Measurements from ENCODE around the gene LRP1B. TPM values are rescaled to one million over a fixed set of nuclear protein-coding genes. Genes with fewer than 3 reads are reported as not detected.

Gene LRP1B
- 10 to 100 TPM in 2 of 3 donors, 1 to 10 TPM in 1; 2.3 to 29.8 (median 21.8) TPM for total RNA-seq

DNA sequence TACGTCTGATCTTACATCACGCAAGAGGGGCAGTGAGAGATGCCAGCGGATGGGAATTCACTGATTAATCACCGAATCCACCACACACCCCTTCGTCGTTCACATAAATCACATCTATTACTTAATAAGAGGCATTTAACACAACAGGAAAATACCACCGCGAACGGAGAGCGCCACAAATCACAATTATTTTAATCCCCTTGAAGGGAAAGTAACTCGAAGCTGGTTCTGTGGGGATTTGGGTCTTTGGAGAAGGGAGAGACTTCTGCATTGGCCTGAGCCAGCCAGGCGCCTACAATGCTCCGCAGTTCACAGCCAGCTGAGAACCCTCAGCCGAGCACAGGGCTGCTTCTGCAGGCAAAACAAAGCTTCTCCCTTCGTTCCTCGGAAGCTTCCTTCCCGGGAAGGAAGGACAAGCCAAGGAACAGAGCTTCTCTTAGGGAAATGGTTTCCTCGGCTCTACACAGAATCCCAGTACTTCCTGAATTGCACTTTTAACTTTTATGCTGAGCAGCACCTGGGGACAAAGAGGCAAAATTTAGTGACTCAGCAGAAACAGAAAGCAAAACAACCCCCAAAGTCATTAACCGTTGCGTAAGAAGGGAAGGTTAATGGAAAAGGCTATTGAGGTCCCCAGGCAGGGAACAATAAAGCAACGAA is at the start of gene LRP1B:
Gene LRP1B (minus strand): TSS at position 7 of the 660 bp plus-strand sequence. CDS start 287 bp downstream, outside the sequence.
- no peaks in the 10 kb centered on the region for H3K36me3 ChIP-seq
- H3K4me1 ChIP-seq: no peaks in the 10 kb centered on the region
- no peaks in the 10 kb centered on the region for H3K9me3 ChIP-seq
- DNase-seq (ENCODE audit: low spot score in 2 of 2): no peak
- intact Hi-C loops (cut with DNase I; ENCODE audit: low total_unique reads): no loop called here
- peaks cover 0 to 6% of the 10 kb centered on the region in 2 donors for H3K27me3 ChIP-seq
- H3K27ac ChIP-seq: peak within 1 kb of the TSS; percentile 52 to 69
- TF ChIP-seq POLR2AphosphoS5 (IDR thresholded peaks at IDR 0.05) (no peak), POLR2A (IDR thresholded peaks at IDR 0.05) (no peak)
- TF ChIP-seq, protein P1, sequence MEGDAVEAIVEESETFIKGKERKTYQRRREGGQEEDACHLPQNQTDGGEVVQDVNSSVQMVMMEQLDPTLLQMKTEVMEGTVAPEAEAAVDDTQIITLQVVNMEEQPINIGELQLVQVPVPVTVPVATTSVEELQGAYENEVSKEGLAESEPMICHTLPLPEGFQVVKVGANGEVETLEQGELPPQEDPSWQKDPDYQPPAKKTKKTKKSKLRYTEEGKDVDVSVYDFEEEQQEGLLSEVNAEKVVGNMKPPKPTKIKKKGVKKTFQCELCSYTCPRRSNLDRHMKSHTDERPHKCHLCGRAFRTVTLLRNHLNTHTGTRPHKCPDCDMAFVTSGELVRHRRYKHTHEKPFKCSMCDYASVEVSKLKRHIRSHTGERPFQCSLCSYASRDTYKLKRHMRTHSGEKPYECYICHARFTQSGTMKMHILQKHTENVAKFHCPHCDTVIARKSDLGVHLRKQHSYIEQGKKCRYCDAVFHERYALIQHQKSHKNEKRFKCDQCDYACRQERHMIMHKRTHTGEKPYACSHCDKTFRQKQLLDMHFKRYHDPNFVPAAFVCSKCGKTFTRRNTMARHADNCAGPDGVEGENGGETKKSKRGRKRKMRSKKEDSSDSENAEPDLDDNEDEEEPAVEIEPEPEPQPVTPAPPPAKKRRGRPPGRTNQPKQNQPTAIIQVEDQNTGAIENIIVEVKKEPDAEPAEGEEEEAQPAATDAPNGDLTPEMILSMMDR (IDR thresholded peaks at IDR 0.05): no peak
- peak within 1 kb of the TSS; percentile 43 to 74 (median 66) for H3K4me3 ChIP-seq

DNA sequence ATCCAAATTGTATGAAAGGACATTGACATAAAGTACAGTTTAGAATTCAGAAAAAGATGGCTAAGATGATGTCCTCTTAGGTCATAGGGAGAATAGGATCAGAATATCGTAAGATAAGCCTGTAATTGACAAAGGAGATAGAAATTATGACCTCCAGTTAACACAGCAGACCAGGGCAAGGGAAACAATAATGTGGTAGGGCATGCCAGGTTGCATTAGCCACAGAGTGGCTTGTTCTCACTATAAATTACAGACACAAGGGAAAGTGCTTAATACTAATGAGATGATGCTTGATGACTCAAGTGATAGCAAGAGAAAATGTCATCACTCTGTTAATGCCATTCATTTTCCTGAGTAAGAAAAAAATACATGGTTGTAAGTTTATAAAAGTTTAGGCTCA is 48.9 kb upstream of the LRP1B start:
- H3K36me3 ChIP-seq: no peaks in the 10 kb centered on the region
- H3K27ac ChIP-seq: no peak overlapping the region
- no peaks in the 10 kb centered on the region for H3K9me3 ChIP-seq
- TF ChIP-seq POLR2A (IDR thresholded peaks at IDR 0.05) (no peak), POLR2AphosphoS5 (IDR thresholded peaks at IDR 0.05) (no peak)
- TF ChIP-seq, protein P1 (IDR thresholded peaks at IDR 0.05): no peak
- no peaks in the 10 kb centered on the region for H3K27me3 ChIP-seq
- H3K4me1 ChIP-seq: no peaks in the 10 kb centered on the region
- intact Hi-C loops (cut with DNase I; ENCODE audit: low total_unique reads): no loop called here
- no peak for DNase-seq (ENCODE audit: low spot score in 2 of 2)
- no peak overlapping the region for H3K4me3 ChIP-seq

DNA sequence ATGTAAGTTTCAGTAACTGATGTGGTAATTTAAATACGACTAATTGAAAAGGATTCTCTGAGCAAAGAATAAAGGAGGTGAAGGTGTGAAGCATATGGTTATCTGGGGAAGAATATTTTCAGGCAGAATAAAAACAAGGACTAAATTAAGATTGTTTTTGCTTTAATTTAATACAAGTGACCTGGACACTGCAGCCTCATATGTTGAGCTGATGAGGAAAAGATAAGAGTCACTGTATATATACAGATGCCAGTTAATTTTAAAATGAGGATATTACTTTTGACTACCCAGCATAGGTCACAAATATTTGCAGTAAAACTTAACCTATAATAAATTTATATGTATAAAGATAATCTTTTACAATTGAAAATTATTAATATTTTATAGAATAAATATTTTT is 47.8 kb upstream of the LRP1B start:
- no peak overlapping the region for H3K27ac ChIP-seq
- intact Hi-C loops (cut with DNase I; ENCODE audit: low total_unique reads): no loop called here
- TF ChIP-seq, protein P1 (IDR thresholded peaks at IDR 0.05): no peak
- TF ChIP-seq POLR2A (IDR thresholded peaks at IDR 0.05) (no peak), POLR2AphosphoS5 (IDR thresholded peaks at IDR 0.05) (no peak)
- H3K4me3 ChIP-seq: no peak overlapping the region
- no peak for DNase-seq (ENCODE audit: low spot score in 2 of 2)
- H3K36me3 ChIP-seq: no peaks in the 10 kb centered on the region
- no peaks in the 10 kb centered on the region for H3K9me3 ChIP-seq
- no peaks in the 10 kb centered on the region for H3K4me1 ChIP-seq
- no peaks in the 10 kb centered on the region for H3K27me3 ChIP-seq

DNA sequence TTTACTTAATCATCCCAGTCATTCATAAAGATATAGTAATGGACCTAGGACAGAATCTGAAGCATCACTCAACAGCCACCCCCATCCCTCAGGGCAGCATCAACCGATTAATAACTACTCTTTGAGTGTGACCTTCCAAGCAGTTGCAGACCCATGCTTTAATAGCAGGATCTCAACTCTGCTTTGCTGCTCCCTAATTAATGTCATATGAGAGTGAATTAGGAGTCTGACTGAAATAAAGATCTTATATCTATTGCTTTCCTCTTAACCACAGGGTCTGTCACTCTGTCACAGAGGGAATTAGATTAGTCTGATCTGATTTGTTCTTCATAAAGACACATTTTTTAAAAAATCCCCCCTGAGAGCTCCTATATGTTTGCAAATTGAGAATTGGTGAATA is 46.1 kb upstream of the LRP1B start:
- intact Hi-C loops (cut with DNase I; ENCODE audit: low total_unique reads): no loop called here

DNA sequence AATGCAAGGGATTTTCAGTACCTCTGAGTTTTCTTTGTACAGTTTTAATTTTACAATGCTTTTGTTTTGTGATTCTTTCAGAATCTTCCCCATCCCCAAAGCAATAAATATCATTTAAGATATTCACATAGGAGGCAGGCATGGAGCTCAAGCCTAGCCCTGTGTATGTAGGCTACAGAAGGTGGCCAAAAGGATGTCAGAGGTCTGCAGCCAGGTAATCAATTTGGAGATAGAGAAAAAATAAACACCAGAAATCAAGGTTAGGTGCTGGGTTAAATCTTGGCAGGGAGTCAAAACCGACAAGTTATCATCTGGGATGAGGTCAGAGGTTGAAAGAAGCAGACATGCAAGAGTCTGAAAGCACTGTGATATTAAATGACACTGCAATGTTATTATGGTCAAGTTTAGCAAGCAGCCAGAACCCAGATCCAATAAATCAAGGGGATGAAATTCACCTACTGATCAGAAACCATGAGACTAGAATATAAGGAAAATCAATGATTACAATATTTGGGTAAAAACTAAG is 45.1 kb upstream of the LRP1B start:
- no peak overlapping the region for H3K27ac ChIP-seq
- H3K9me3 ChIP-seq: peaks cover 0 to 6% of the 10 kb centered on the region in 2 donors
- intact Hi-C loops (cut with DNase I; ENCODE audit: low total_unique reads): no loop called here
- DNase-seq (ENCODE audit: low spot score in 2 of 2): no peak
- H3K27me3 ChIP-seq: no peaks in the 10 kb centered on the region
- no peak overlapping the region for H3K4me3 ChIP-seq
- H3K36me3 ChIP-seq: no peaks in the 10 kb centered on the region
- no peaks in the 10 kb centered on the region for H3K4me1 ChIP-seq
- TF ChIP-seq POLR2AphosphoS5 (IDR thresholded peaks at IDR 0.05): no peak
- TF ChIP-seq, protein P1 (IDR thresholded peaks at IDR 0.05): no peak
- TF ChIP-seq POLR2A (IDR thresholded peaks at IDR 0.05): no peak

More for the DNA sequence above, 46.1 kb upstream of the LRP1B start:
- TF ChIP-seq, protein P1 (IDR thresholded peaks at IDR 0.05): no peak
- TF ChIP-seq POLR2A (IDR thresholded peaks at IDR 0.05) (no peak), POLR2AphosphoS5 (IDR thresholded peaks at IDR 0.05) (no peak)
- Histone ChIP-seq H3K9me3 (peaks cover 0 to 5% of the 10 kb centered on the region in 2 donors), H3K27me3 (no peaks in the 10 kb centered on the region), H3K27ac (no peak overlapping the region), H3K4me3 (no peak overlapping the region), H3K4me1 (no peaks in the 10 kb centered on the region), H3K36me3 (no peaks in the 10 kb centered on the region)
- no peak for DNase-seq (ENCODE audit: low spot score in 2 of 2)

All from breast epithelium (tissue), 4 donors.